ENCODE measurements around the gene HYCC1.

HYCC1 gene

GRCh38 chr7:22992874-22993840 is 20.8 kb downstream of the HYCC1 start:
- TF ChIP-seq, protein P1, sequence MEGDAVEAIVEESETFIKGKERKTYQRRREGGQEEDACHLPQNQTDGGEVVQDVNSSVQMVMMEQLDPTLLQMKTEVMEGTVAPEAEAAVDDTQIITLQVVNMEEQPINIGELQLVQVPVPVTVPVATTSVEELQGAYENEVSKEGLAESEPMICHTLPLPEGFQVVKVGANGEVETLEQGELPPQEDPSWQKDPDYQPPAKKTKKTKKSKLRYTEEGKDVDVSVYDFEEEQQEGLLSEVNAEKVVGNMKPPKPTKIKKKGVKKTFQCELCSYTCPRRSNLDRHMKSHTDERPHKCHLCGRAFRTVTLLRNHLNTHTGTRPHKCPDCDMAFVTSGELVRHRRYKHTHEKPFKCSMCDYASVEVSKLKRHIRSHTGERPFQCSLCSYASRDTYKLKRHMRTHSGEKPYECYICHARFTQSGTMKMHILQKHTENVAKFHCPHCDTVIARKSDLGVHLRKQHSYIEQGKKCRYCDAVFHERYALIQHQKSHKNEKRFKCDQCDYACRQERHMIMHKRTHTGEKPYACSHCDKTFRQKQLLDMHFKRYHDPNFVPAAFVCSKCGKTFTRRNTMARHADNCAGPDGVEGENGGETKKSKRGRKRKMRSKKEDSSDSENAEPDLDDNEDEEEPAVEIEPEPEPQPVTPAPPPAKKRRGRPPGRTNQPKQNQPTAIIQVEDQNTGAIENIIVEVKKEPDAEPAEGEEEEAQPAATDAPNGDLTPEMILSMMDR (IDR thresholded peaks at IDR 0.05), result no peak
- TF ChIP-seq ZFX (IDR thresholded peaks at IDR 0.05; ENCODE audit: borderline replicate concordance), result no peak
- no peak overlapping the region for H3K27ac ChIP-seq

DNA sequence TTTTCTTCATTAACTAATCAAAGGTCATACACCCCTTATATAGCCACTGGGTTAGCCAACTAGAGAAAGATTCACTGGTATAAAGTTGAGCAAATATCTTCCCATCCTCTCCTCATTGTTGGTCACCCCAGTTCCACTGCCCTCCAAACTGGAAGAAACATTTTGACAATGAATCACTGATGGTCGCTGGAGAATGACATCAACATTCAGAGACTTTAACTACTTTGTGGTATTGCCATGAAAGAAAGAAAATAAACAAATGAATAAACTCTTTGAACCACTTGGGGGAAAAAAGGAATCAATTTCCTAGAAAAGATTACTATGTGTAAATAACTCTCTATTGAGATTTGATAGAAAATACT is 23.4 kb downstream of the HYCC1 start:
- TF ChIP-seq, protein P1 (IDR thresholded peaks at IDR 0.05), result no peak
- TF ChIP-seq ZFX (IDR thresholded peaks at IDR 0.05; ENCODE audit: borderline replicate concordance), result no peak
- H3K27ac ChIP-seq, result no peak overlapping the region

- H3K27ac ChIP-seq, result no peak overlapping the region
Measured at GRCh38 chr7:22989643-22990587, 24.0 kb downstream of the HYCC1 start.

GRCh38 chr7:22985436-22985835 is 28.5 kb downstream of the HYCC1 start:
- TF ChIP-seq ZFX (IDR thresholded peaks at IDR 0.05; ENCODE audit: borderline replicate concordance), result no peak
- TF ChIP-seq, protein P1 (IDR thresholded peaks at IDR 0.05), result no peak
- no peak overlapping the region for H3K27ac ChIP-seq

More at GRCh38 chr7:22989643-22990587, 24.0 kb downstream of the HYCC1 start:
- TF ChIP-seq, protein P1 (IDR thresholded peaks at IDR 0.05), result no peak
- TF ChIP-seq ZFX (IDR thresholded peaks at IDR 0.05; ENCODE audit: borderline replicate concordance), result no peak

- H3K27ac ChIP-seq, result no peak overlapping the region
- TF ChIP-seq, protein P1 (IDR thresholded peaks at IDR 0.05), result no peak
- TF ChIP-seq ZFX (IDR thresholded peaks at IDR 0.05; ENCODE audit: borderline replicate concordance), result no peak
Measured at GRCh38 chr7:22983257-22983855, 30.6 kb downstream of the HYCC1 start.

DNA sequence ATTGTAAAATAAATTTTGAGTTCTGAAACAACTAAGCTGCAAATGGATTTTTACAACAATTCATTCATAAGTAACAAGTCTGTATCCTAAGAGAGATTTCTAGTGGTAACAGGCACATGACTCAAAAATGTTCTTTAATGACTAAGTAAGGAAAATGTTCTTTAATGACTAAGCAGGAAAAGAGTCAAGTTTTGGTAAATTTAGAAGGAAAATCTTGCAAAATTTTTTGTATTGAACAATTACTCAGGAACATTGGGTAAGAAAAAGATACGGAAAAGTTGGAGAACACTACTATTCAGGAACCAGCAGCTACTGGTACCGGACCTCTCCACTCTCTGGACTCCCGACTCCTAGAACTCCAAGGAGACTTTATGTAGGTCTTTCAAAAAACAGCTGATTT is 33.5 kb downstream of the HYCC1 start:
- H3K27ac ChIP-seq, result no peak overlapping the region

More for the DNA sequence above, 33.5 kb downstream of the HYCC1 start:
- TF ChIP-seq, protein P1 (IDR thresholded peaks at IDR 0.05), result no peak

Data from 22Rv1 (cell line).